ENCODE data around the gene BSN. TPM values are rescaled to one million over a fixed set of nuclear protein-coding genes. Genes with fewer than 3 reads are reported as not detected.

The BSN gene
- total and polyA plus RNA-seq, 2 experiments from 2014 or later = under 0.01 to 0.03 TPM

GRCh38 chr3:49641292-49641691 lies 87.0 kb downstream of the BSN start:
- 0 out of 2 replicates have a peak, but pooled peaks cover 6% of the 10 kb centered on the region for H3K27me3 ChIP-seq (replicated peaks; ENCODE audit: insufficient read depth)
- H3K4me3 ChIP-seq = no peak overlapping the region
- DNase-seq = no peak
- no peak overlapping the region for H3K4me2 ChIP-seq (ENCODE audit: unreplicated experiment)
- no peaks in the 10 kb centered on the region for H3F3A ChIP-seq (ENCODE audit: insufficient read depth)
- no peaks in the 10 kb centered on the region for H3K9me2 ChIP-seq (ENCODE audit: insufficient read depth)
- H4K20me1 ChIP-seq (ENCODE audit: insufficient read depth) = no peaks in the 10 kb centered on the region
- H2AFZ ChIP-seq = no peak overlapping the region
- no peaks in the 10 kb centered on the region for H3K9me3 ChIP-seq (ENCODE audit: low read depth)
- H3K36me3 ChIP-seq (ENCODE audit: low read depth) = no peaks in the 10 kb centered on the region
- TF ChIP-seq EZH2 (IDR thresholded peaks at IDR 0.05; ENCODE audit: insufficient read depth, poor library complexity, severe bottlenecking) = no peak
- no peak for TF ChIP-seq EZH2phosphoT487 (IDR thresholded peaks at IDR 0.05; ENCODE audit: insufficient read depth, low read depth)
- H3K79me2 ChIP-seq (ENCODE audit: insufficient read depth) = no peaks in the 10 kb centered on the region
- H3K27ac ChIP-seq = no peak overlapping the region
- no peaks in the 10 kb centered on the region for H3K4me1 ChIP-seq (ENCODE audit: insufficient read depth)
- WGBS, 2 experiments (ENCODE audit: low coverage in 1 of 2, low lambda C conversion rate in 2 of 2, missing lambda C conversion rate in 2 of 2) = 49 to 53% methylated on average over 7 of the region's 7 CpGs
- in situ Hi-C loops (cut with MboI) = no loop called here
- H3K9ac ChIP-seq = no peak overlapping the region

- Histone ChIP-seq H3F3A (ENCODE audit: insufficient read depth) (no peaks in the 10 kb centered on the region), H3K9me3 (ENCODE audit: low read depth) (no peaks in the 10 kb centered on the region), H3K4me1 (ENCODE audit: insufficient read depth) (no peaks in the 10 kb centered on the region), H3K4me3 (no peak overlapping the region), H3K79me2 (ENCODE audit: insufficient read depth) (no peaks in the 10 kb centered on the region), H3K9ac (no peak overlapping the region), H3K9me2 (ENCODE audit: insufficient read depth) (no peaks in the 10 kb centered on the region), H2AFZ (no peak overlapping the region), H4K20me1 (ENCODE audit: insufficient read depth) (no peaks in the 10 kb centered on the region), H3K27ac (no peak overlapping the region), H3K4me2 (ENCODE audit: unreplicated experiment) (no peak overlapping the region), H3K27me3 (replicated peaks; ENCODE audit: insufficient read depth) (0 out of 2 replicates have a peak, but pooled peaks cover 6% of the 10 kb centered on the region), H3K36me3 (ENCODE audit: low read depth) (no peaks in the 10 kb centered on the region)
- TF ChIP-seq EZH2phosphoT487 (IDR thresholded peaks at IDR 0.05; ENCODE audit: insufficient read depth, low read depth) (no peak), EZH2 (IDR thresholded peaks at IDR 0.05; ENCODE audit: insufficient read depth, poor library complexity, severe bottlenecking) (no peak)
- 67 to 68% methylated on average over 14 of the region's 14 CpGs for WGBS, 2 experiments (ENCODE audit: low coverage in 1 of 2, low lambda C conversion rate in 2 of 2, missing lambda C conversion rate in 2 of 2)
- no peak for DNase-seq
- in situ Hi-C loops (cut with MboI) = no loop called here
Observed at GRCh38 chr3:49641921-49642707, 87.8 kb downstream of the BSN start.

- no peaks in the 10 kb centered on the region for H3K9me2 ChIP-seq (ENCODE audit: insufficient read depth)
- no peak for DNase-seq
- no peak overlapping the region for H3K4me3 ChIP-seq
- no peaks in the 10 kb centered on the region for H4K20me1 ChIP-seq (ENCODE audit: insufficient read depth)
- no peaks in the 10 kb centered on the region for H3K79me2 ChIP-seq (ENCODE audit: insufficient read depth)
- no peak for TF ChIP-seq EZH2phosphoT487 (IDR thresholded peaks at IDR 0.05; ENCODE audit: insufficient read depth, low read depth)
- TF ChIP-seq EZH2 (IDR thresholded peaks at IDR 0.05; ENCODE audit: insufficient read depth, poor library complexity, severe bottlenecking) = no peak
- no peak overlapping the region for H3K27ac ChIP-seq
- no peaks in the 10 kb centered on the region for H3K9me3 ChIP-seq (ENCODE audit: low read depth)
- 0 out of 2 replicates have a peak, but pooled peaks cover 6% of the 10 kb centered on the region for H3K27me3 ChIP-seq (replicated peaks; ENCODE audit: insufficient read depth)
- H3K4me2 ChIP-seq (ENCODE audit: unreplicated experiment) = no peak overlapping the region
- H3K36me3 ChIP-seq (ENCODE audit: low read depth) = no peaks in the 10 kb centered on the region
- H2AFZ ChIP-seq = no peak overlapping the region
- H3K9ac ChIP-seq = no peak overlapping the region
- no peaks in the 10 kb centered on the region for H3F3A ChIP-seq (ENCODE audit: insufficient read depth)
- in situ Hi-C loops (cut with MboI) = no loop called here
- H3K4me1 ChIP-seq (ENCODE audit: insufficient read depth) = no peaks in the 10 kb centered on the region
- 62 to 64% methylated on average over 9 of the region's 9 CpGs for WGBS, 2 experiments (ENCODE audit: low coverage in 1 of 2, low lambda C conversion rate in 2 of 2, missing lambda C conversion rate in 2 of 2)
Observed at GRCh38 chr3:49642708-49643145, 88.5 kb downstream of the BSN start.

GRCh38 chr3:49644684-49645083 lies 90.4 kb downstream of the BSN start:
- no peak for TF ChIP-seq EZH2phosphoT487 (IDR thresholded peaks at IDR 0.05; ENCODE audit: insufficient read depth, low read depth)
- TF ChIP-seq EZH2 (IDR thresholded peaks at IDR 0.05; ENCODE audit: insufficient read depth, poor library complexity, severe bottlenecking) = no peak

More at GRCh38 chr3:49644684-49645083, 90.4 kb downstream of the BSN start:
- Histone ChIP-seq H3K4me2 (ENCODE audit: unreplicated experiment) (no peak overlapping the region), H3K9me3 (ENCODE audit: low read depth) (no peaks in the 10 kb centered on the region), H3K4me3 (no peak overlapping the region), H3K36me3 (ENCODE audit: low read depth) (no peaks in the 10 kb centered on the region), H3K27me3 (replicated peaks; ENCODE audit: insufficient read depth) (0 out of 2 replicates have a peak, but pooled peaks cover 6% of the 10 kb centered on the region), H3K9me2 (ENCODE audit: insufficient read depth) (no peaks in the 10 kb centered on the region), H3K27ac (no peak overlapping the region), H3K9ac (no peak overlapping the region), H3K4me1 (ENCODE audit: insufficient read depth) (no peaks in the 10 kb centered on the region), H3K79me2 (ENCODE audit: insufficient read depth) (no peaks in the 10 kb centered on the region), H2AFZ (no peak overlapping the region), H3F3A (ENCODE audit: insufficient read depth) (no peaks in the 10 kb centered on the region), H4K20me1 (ENCODE audit: insufficient read depth) (no peaks in the 10 kb centered on the region)
- in situ Hi-C loops (cut with MboI) = no loop called here
- 53 to 54% methylated on average over 8 of the region's 8 CpGs for WGBS, 2 experiments (ENCODE audit: low coverage in 1 of 2, low lambda C conversion rate in 2 of 2, missing lambda C conversion rate in 2 of 2)
- no peak for DNase-seq
